Psoas muscle (tissue), 8 donors: Measurements from ENCODE around the gene THOC6. TPM values are rescaled to one million over a fixed set of nuclear protein-coding genes. Genes with fewer than 3 reads are reported as not detected.

Experiments used
- ATAC-seq, 4 donors: fragments of 200-7000 bp; cut with Tn5 transposase; one replicate each; pipeline ENCODE4 v1.9.1; 2020; ENCODE audit warnings: moderate library complexity in 3 of 4, mild to moderate bottlenecking in 2 of 4
- DNase-seq, 2 donors: peaks; one replicate each; pipeline ENCODE4 v3.0.0-alpha.2; 2020
- H3K27ac ChIP-seq: fragments of 200-600 bp; one replicate; pipeline ENCODE4 v1.8.0; 2022
- H3K27me3 ChIP-seq, 3 donors: fragments of 200-600 bp in 1 of 3; one replicate each; pipeline versions ENCODE4 v1.6.1 to v1.8.0; 2013 to 2022; ENCODE audit warnings: low read length in 2 of 3, mild to moderate bottlenecking in 2 of 3, moderate library complexity in 1 of 3; ENCODE audit not compliant: insufficient read depth in 3 of 3
- H3K36me3 ChIP-seq, 2 donors: fragments of 200-600 bp in 1 of 2; one replicate each; pipeline versions ENCODE4 v1.6.1 to v1.8.0; 2013 to 2022; ENCODE audit warnings: low read depth in 1 of 2, mild to moderate bottlenecking in 1 of 2, moderate library complexity in 1 of 2; ENCODE audit not compliant: insufficient read depth in 1 of 2
- H3K4me1 ChIP-seq: fragments of 200-600 bp; one replicate; pipeline ENCODE4 v1.8.0; 2022
- H3K4me3 ChIP-seq: fragments of 200-600 bp; one replicate; pipeline ENCODE4 v1.8.0; 2022; ENCODE audit warnings: mild to moderate bottlenecking
- H3K9me3 ChIP-seq: fragments of 200-600 bp; one replicate; pipeline ENCODE4 v1.8.0; 2022
- WGBS, 3 donors: extraction: QIAGEN DNeasy Blood & Tissue Kit; methylation state at CpG; one replicate each; pipeline versions ENCODE4 v1.1.6 to v1.1.7; 2013; 5-methylcytosine and 5-hydroxymethylcytosine counted together
- intact Hi-C, 2 donors: fragments of 100-400 bp; cut with DNase I; formaldehyde crosslinking; loops; one replicate each; pipeline versions ENCODE4 v1.11.0 to v1.14.2; 2022
- polyA plus RNA-seq, 3 donors: library from polyadenylated mRNA; stranded (reverse); fragments of 200-250 nt; gene quantifications; one replicate each; pipeline ENCODE4 v1.2.3, GENCODE V29; 2013
- total RNA-seq, 4 donors: library from RNA; stranded (reverse); fragmentation: NEBNext Ultra II Directional in 2 of 4; extraction: Animal tissue kit (Norgen Biotek cat#: 25700) in 2 of 4; gene quantifications; one replicate each; pipeline versions ENCODE4 v1.2.1 to v1.2.4, GENCODE V29; 2021 to 2023
- TF ChIP-seq, protein P1 (sequence below): fragments of 200-600 bp; IDR thresholded peaks from one replicate; pipeline ENCODE4 v1.8.0; 2022; ENCODE audit warnings: antibody characterized with exemption
- donor health status: healthy with polysubstance abuse.
- donor health status: DM: no; HTN: no; CAD: no; lungs with moderate emphysema.
- donor health status: Bipolar disorder and iron deficiency.
- donor health status: healthy.
- donor health status: DM: yes; HTN: yes; CAD: no.
- donor health status: DM: no; HTN: no; CAD: no.
- donor health status: DM: no; HTN: no; CAD: no.
- donor health status: DM: yes; HTN: yes; CAD: no.

The THOC6 gene
- total and polyA plus RNA-seq, 7 donors, result 17.0 to 72.2 (median 26.9) TPM

DNA sequence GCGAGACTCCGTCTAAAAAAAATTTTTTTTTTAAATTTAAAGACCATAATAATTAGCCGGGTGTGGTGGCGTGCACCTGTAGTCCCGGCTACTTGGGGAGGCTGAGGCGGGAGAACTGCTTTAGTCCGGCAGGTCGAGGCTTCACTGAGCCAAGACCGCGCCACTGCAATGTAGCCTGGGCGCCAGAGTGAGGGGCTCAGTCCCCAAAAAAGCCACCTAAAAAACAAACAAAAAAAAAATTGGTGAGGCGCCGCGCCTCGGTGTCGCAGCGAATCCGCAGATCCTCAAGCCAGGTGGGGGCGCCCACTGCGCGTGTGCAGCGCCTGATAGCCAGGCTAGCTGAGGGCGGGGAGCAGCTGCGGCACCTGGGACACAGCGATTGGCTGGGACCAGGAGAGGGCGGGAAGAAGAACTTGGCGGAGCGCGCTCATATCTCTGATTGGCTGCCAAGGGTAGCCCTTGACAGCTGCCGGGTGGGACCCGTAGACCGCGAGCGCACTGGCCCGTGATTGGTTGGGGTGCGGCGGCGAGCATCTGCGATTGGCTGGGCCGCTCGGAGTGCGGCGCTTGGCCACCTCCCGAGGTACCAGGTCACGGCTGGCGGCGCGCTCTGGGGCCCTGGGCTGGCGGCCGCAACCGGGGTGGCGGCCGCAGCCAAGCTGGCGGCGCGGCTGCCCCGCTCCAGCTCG is 20.1 kb upstream of the THOC6 start:
- intact Hi-C loops, result no loop called here
- TF ChIP-seq, protein P1, sequence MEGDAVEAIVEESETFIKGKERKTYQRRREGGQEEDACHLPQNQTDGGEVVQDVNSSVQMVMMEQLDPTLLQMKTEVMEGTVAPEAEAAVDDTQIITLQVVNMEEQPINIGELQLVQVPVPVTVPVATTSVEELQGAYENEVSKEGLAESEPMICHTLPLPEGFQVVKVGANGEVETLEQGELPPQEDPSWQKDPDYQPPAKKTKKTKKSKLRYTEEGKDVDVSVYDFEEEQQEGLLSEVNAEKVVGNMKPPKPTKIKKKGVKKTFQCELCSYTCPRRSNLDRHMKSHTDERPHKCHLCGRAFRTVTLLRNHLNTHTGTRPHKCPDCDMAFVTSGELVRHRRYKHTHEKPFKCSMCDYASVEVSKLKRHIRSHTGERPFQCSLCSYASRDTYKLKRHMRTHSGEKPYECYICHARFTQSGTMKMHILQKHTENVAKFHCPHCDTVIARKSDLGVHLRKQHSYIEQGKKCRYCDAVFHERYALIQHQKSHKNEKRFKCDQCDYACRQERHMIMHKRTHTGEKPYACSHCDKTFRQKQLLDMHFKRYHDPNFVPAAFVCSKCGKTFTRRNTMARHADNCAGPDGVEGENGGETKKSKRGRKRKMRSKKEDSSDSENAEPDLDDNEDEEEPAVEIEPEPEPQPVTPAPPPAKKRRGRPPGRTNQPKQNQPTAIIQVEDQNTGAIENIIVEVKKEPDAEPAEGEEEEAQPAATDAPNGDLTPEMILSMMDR, result peak; percentile 33
- Histone ChIP-seq H3K9me3 (no peaks in the 10 kb centered on the region), H3K27me3 (peaks cover 0 to 4% (median 0%) of the 10 kb centered on the region in 3 donors), H3K36me3 (peaks cover 0 to 22% of the 10 kb centered on the region in 2 donors), H3K4me1 (peaks cover 3% of the 10 kb centered on the region), H3K4me3 (peak overlapping the region; percentile 13), H3K27ac (no peak overlapping the region)
- WGBS, 3 donors, result 6 to 11% (median 6%) methylated on average over 37 to 58 of the region's 58 CpGs
- ATAC-seq (peak; percentile 97 to 99 (median 98)), DNase-seq (peak; percentile 95 to 98)

DNA sequence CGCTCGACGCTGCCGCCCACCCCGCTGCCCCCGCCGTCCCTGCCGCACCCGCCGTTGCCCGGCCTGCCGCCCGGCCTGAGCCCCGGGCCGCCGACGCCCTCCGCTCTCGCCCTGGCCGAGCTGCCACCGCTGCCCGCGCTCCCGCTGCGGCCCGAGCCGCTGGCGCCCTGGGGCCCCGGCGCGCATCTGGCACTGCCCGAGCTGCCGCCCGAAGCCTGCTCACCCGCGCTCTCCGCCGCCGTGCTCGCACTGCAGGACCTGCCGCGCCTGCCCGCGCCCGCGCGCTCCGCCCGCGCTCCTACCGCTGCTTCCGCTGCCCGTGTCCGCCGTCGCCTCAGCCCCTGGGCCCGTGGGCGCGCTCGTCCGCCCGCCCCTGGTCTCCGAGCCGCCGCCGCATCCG is 19.5 kb upstream of the THOC6 start:
- intact Hi-C loops, result no loop called here
- DNase-seq (peak in 1 of 2 donors; percentile 39), ATAC-seq (no peak)
- peaks cover 3% of the 10 kb centered on the region for H3K4me1 ChIP-seq
- no peak overlapping the region for H3K4me3 ChIP-seq
- no peaks in the 10 kb centered on the region for H3K9me3 ChIP-seq
- 0 to 1% (median 0%) methylated on average over 8 to 66 of the region's 67 CpGs for WGBS, 3 donors
- no peak overlapping the region for H3K27ac ChIP-seq
- TF ChIP-seq, protein P1, result no peak
- H3K36me3 ChIP-seq, result peaks cover 0 to 22% of the 10 kb centered on the region in 2 donors
- H3K27me3 ChIP-seq, result peaks cover 0 to 4% (median 0%) of the 10 kb centered on the region in 3 donors

DNA sequence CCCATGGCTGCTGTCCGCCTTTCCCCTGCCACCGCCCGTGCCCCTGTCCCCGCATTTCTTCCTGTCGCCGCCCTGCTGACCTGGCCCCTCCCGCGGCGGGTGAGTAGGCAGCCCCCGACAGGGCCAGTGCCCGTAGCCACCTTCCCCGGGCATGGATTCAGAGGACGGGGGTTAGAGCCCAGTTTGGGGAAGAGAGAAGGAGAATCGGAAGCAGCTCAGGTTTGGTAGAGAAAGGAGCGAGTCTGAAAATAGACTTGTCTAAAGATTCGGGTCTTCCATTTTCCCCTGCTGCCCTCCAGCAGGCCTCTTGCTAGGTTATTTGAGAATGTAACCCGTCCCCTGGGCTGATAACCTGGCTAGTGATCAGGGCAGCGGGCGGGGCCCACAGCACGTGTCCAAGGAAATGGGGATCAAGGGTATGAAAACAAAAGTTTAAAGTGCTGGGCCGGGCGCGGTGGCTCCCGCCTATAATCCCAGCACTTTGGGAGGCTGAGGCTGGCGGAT is 19.0 kb upstream of the THOC6 start:
- DNase-seq, result no peak
- intact Hi-C loops, result no loop called here
- H3K27ac ChIP-seq, result peak overlapping the region; percentile 84
- TF ChIP-seq, protein P1, result no peak
- 8 to 12% (median 10%) methylated on average over 22 to 25 of the region's 25 CpGs for WGBS, 3 donors
- peaks cover 0 to 22% of the 10 kb centered on the region in 2 donors for H3K36me3 ChIP-seq
- no peak for ATAC-seq
- peaks cover 3% of the 10 kb centered on the region for H3K4me1 ChIP-seq
- H3K4me3 ChIP-seq, result peak overlapping the region; percentile 70
- H3K27me3 ChIP-seq, result peaks cover 0 to 4% (median 0%) of the 10 kb centered on the region in 3 donors
- no peaks in the 10 kb centered on the region for H3K9me3 ChIP-seq

DNA sequence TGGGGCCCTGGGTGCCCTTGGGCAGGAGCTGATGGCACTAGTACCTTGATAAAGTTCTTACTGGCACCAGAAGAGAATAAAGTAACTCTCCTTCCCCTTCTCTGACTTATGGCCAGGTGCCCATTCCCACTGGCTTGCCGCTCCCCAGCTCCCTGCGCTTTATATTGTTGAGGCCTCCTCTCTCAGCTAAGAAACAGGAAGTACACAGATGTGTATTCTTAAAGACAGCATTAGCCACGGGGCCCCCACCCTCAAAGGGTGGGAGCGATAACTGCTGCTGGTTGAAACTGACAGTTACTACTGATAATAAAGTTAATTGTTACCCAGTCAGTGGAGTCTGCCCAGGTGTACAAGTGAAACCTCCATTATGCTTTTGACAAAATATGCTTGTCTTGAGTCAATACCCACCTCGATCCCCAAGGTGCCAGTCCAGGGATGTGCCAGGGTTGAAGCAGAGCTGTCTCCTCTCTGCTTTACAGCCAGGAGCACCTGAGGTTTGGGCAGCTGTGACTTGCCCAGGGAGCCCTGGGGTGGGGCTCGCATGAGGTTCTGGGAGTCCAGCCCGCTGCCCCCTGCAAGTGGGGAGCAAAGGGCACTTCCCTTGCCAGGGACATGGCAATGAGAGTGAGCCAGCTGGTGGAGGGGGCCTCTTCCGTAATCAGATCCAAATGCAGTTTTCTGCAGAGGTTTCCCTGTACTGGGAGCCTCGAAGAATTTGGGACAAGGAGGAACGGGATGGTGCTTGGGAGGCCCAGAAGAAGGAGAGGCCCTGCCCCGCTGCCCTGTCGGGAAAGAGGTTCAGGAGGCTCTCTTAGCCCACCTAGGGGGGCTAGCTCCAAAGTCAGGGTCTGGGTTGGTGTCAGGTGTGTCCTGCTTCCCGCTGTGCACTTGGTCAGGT is 16.5 kb upstream of the THOC6 start:
- Histone ChIP-seq H3K27me3 (peaks cover 0 to 15% (median 11%) of the 10 kb centered on the region in 3 donors), H3K4me3 (no peak overlapping the region), H3K9me3 (no peaks in the 10 kb centered on the region), H3K27ac (no peak overlapping the region), H3K4me1 (peaks cover 3% of the 10 kb centered on the region), H3K36me3 (peaks cover 0 to 16% of the 10 kb centered on the region in 2 donors)
- no peak for DNase-seq
- ATAC-seq, result no peak
- intact Hi-C loops, result no loop called here
- WGBS, 3 donors, result 60 to 66% (median 61%) methylated on average over 13 of the region's 13 CpGs
- TF ChIP-seq, protein P1, result no peak
